Panc1 (cell line): ENCODE measurements around the gene PPM1H.

ENCODE experiments used
- POLR2AphosphoS5 ChIP-seq: IDR thresholded peaks from 2 replicates; pipeline ENCODE4 v1.6.1; 2012; ENCODE audit warnings: mild to moderate bottlenecking, low read depth, low read length, moderate library complexity
- SIN3A ChIP-seq: IDR thresholded peaks from 2 replicates; pipeline ENCODE4 v1.6.1; 2012; ENCODE audit warnings: low read depth, mild to moderate bottlenecking, low read length, moderate library complexity, borderline replicate concordance; ENCODE audit not compliant: insufficient read depth
- TCF7L2 ChIP-seq: IDR thresholded peaks from 2 replicates; pipeline ENCODE4 v1.6.1; 2011; ENCODE audit warnings: mild to moderate bottlenecking, low read depth, low read length, inconsistent platforms
- TF ChIP-seq, protein P1 (sequence below): fragments of 450-650 bp; IDR thresholded peaks from 2 replicates; pipeline ENCODE4 v1.5.1; 2017; ENCODE audit warnings: mild to moderate bottlenecking
- TF ChIP-seq, protein P2 (sequence below), 2 experiments: IDR thresholded peaks; 2 replicates each; pipeline ENCODE4 v1.6.1; 2011 to 2012; ENCODE audit warnings: low read depth in 2 of 2, control low read depth in 1 of 2, low read length in 1 of 2, mild to moderate bottlenecking in 1 of 2, moderate library complexity in 1 of 2; ENCODE audit not compliant: insufficient read depth in 1 of 2

DNA sequence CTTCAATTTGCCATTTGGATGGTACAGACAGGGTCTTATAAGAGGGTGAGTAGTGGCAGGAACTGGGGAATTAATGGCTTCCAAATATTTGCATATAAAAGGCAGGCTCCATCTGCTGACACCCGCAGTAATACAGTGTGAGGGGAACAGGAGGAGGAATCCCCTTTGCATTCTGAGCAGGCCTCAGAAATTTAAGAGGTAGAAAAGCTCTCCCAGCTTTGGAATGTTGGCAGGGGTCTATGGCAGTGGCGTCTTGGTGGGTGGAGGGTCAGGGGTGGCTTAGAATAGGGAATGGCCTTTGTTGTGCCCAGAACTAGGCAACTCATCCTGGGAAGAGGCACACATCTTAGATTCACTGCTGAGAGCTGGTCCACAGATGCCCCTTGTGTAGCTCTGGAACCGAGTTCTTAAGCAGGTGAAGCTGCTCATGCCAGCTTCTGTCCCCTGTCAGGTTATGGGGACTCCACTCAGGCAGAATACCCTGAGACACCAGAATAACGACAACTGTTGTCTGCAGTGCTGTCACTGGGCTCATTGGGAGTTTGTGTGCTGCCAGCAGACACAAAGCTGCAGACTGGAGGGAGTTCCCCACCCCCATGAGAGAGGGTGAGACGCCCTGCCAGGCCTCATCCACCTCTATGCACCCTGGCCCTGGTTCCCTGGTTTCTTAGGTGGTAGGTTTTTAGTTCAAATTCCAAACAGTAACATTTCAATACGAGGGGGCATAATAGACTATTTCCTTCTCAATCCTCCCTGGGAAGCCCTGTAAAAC is 278.2 kb downstream of the PPM1H start:
- TF ChIP-seq, protein P1, sequence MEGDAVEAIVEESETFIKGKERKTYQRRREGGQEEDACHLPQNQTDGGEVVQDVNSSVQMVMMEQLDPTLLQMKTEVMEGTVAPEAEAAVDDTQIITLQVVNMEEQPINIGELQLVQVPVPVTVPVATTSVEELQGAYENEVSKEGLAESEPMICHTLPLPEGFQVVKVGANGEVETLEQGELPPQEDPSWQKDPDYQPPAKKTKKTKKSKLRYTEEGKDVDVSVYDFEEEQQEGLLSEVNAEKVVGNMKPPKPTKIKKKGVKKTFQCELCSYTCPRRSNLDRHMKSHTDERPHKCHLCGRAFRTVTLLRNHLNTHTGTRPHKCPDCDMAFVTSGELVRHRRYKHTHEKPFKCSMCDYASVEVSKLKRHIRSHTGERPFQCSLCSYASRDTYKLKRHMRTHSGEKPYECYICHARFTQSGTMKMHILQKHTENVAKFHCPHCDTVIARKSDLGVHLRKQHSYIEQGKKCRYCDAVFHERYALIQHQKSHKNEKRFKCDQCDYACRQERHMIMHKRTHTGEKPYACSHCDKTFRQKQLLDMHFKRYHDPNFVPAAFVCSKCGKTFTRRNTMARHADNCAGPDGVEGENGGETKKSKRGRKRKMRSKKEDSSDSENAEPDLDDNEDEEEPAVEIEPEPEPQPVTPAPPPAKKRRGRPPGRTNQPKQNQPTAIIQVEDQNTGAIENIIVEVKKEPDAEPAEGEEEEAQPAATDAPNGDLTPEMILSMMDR: no peak
- TF ChIP-seq, protein P2, sequence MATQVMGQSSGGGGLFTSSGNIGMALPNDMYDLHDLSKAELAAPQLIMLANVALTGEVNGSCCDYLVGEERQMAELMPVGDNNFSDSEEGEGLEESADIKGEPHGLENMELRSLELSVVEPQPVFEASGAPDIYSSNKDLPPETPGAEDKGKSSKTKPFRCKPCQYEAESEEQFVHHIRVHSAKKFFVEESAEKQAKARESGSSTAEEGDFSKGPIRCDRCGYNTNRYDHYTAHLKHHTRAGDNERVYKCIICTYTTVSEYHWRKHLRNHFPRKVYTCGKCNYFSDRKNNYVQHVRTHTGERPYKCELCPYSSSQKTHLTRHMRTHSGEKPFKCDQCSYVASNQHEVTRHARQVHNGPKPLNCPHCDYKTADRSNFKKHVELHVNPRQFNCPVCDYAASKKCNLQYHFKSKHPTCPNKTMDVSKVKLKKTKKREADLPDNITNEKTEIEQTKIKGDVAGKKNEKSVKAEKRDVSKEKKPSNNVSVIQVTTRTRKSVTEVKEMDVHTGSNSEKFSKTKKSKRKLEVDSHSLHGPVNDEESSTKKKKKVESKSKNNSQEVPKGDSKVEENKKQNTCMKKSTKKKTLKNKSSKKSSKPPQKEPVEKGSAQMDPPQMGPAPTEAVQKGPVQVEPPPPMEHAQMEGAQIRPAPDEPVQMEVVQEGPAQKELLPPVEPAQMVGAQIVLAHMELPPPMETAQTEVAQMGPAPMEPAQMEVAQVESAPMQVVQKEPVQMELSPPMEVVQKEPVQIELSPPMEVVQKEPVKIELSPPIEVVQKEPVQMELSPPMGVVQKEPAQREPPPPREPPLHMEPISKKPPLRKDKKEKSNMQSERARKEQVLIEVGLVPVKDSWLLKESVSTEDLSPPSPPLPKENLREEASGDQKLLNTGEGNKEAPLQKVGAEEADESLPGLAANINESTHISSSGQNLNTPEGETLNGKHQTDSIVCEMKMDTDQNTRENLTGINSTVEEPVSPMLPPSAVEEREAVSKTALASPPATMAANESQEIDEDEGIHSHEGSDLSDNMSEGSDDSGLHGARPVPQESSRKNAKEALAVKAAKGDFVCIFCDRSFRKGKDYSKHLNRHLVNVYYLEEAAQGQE (IDR thresholded peaks at IDR 0.05; ENCODE audit: insufficient read depth in 1 of 2, low read depth in 2 of 2, low read length in 1 of 2): no peak
- TF ChIP-seq POLR2AphosphoS5 (no peak), TCF7L2 (no peak), SIN3A (no peak)
